Spleen (tissue), 11 donors: ENCODE data around the gene MELTF. TPM values are rescaled to one million over a fixed set of nuclear protein-coding genes. Genes with fewer than 3 reads are reported as not detected.

Experiments
- DNase-seq: peaks from one replicate; pipeline ENCODE4 v3.0.0-alpha.2; 2020
- H3K27ac ChIP-seq, 8 donors: fragments of 200-600 bp; sonication (generic) in 7 of 8; 1 replicate in 4 of 8; 2 replicates in 4 of 8; pipeline versions ENCODE4 v1.5.0 to v1.8.0; 2016 to 2021; ENCODE audit warnings: inconsistent platforms in 4 of 8, mild to moderate bottlenecking in 4 of 8, moderate library complexity in 1 of 8
- H3K27me3 ChIP-seq, 7 donors: fragments of 200-600 bp; sonication (generic) in 6 of 7; replicated peaks in 1 of 7; 1 replicate in 4 of 7; 2 replicates in 3 of 7; pipeline versions ENCODE4 v1.5.0 to v1.8.0; 2016 to 2021; ENCODE audit warnings: inconsistent platforms in 3 of 7, mild to moderate bottlenecking in 1 of 7
- H3K36me3 ChIP-seq, 6 donors: fragments of 200-600 bp; sonication (generic) in 5 of 6; 1 replicate in 4 of 6; 2 replicates in 2 of 6; pipeline versions ENCODE4 v1.5.0 to v1.8.0; 2016 to 2021; ENCODE audit warnings: inconsistent platforms in 2 of 6
- H3K4me1 ChIP-seq, 6 donors: fragments of 200-600 bp; sonication (generic) in 5 of 6; 1 replicate in 3 of 6; 2 replicates in 3 of 6; pipeline versions ENCODE4 v1.5.0 to v1.8.0; 2016 to 2021; ENCODE audit warnings: inconsistent platforms in 3 of 6
- H3K4me3 ChIP-seq, 8 donors: fragments of 200-600 bp; sonication (generic) in 7 of 8; 1 replicate in 4 of 8; 2 replicates in 4 of 8; pipeline versions ENCODE4 v1.5.0 to v1.8.0; 2016 to 2021; ENCODE audit warnings: inconsistent platforms in 4 of 8, mild to moderate bottlenecking in 4 of 8, moderate library complexity in 2 of 8
- H3K9me3 ChIP-seq, 8 donors: fragments of 200-600 bp; sonication (generic) in 7 of 8; 1 replicate in 4 of 8; 2 replicates in 4 of 8; pipeline versions ENCODE4 v1.5.0 to v1.8.0; 2016 to 2021; ENCODE audit warnings: inconsistent platforms in 4 of 8
- POLR2A ChIP-seq, 3 donors: fragments of 450-650 bp; IDR thresholded peaks; one replicate each; pipeline ENCODE4 v1.5.1; 2017; ENCODE audit warnings: antibody characterized with exemption in 3 of 3, mild to moderate bottlenecking in 1 of 3
- POLR2AphosphoS5 ChIP-seq, 3 donors: sonication (generic); formaldehyde crosslinking; IDR thresholded peaks; one replicate each; pipeline ENCODE4 v1.5.1; 2017; ENCODE audit warnings: antibody characterized with exemption in 3 of 3
- WGBS, 5 donors: extraction: QIAGEN DNeasy Blood & Tissue Kit in 3 of 5; methylation state at CpG; one replicate each; pipeline versions ENCODE4 v1.1.5 to v1.1.7; 2013 to 2018; 5-methylcytosine and 5-hydroxymethylcytosine counted together
- intact Hi-C: fragments of 100-400 bp; cut with DNase I; formaldehyde crosslinking; loops from one replicate; pipeline ENCODE4 v1.15.0; 2023; ENCODE audit warnings: low total_unique reads
- polyA plus RNA-seq, 3 donors: library from polyadenylated mRNA; stranded (reverse); fragments of 200-250 nt; gene quantifications; one replicate each; pipeline ENCODE4 v1.2.1, GENCODE V29; 2013
- total RNA-seq, 7 donors: library from RNA; depleted of rRNA in 3 of 7; stranded (reverse); fragments of >200 nt in 3 of 7; fragmentation: NEBNext Ultra II Directional in 4 of 7; extraction: Animal tissue kit (Norgen Biotek cat#: 25700) in 4 of 7; gene quantifications; one replicate each; pipeline versions ENCODE4 v1.1.0 to v1.2.1, GENCODE V29; 2016 to 2021
- TF ChIP-seq, protein P1 (sequence below), 11 experiments: fragments of 200-600 bp in 7 of 11; fragments of 450-650 bp in 4 of 11; sonication (generic) in 4 of 11; IDR thresholded peaks in 8 of 11; conservative IDR thresholded peaks in 3 of 11; 1 replicate in 7 of 11; 2 replicates in 4 of 11; pipeline versions ENCODE4 v1.4.0 to v1.8.0; 2016 to 2021; ENCODE audit warnings: antibody characterized with exemption in 11 of 11, inconsistent platforms in 4 of 11, mild to moderate bottlenecking in 1 of 11
- donor health status: healthy with polysubstance abuse.
- donor health status: DM: no; HTN: no; CAD: no; lungs with moderate emphysema.
- donor health status: DM: no; HTN: no; CAD: no.
- donor health status: Bipolar disorder and iron deficiency.
- donor health status: healthy.
- donor health status: DM: no; HTN: no; CAD: no.
- donor health status: DM: yes; HTN: yes; CAD: no.

MELTF gene
- total and polyA plus RNA-seq, 10 donors, result 0.41 to 3.9 (median 1.4) TPM

DNA sequence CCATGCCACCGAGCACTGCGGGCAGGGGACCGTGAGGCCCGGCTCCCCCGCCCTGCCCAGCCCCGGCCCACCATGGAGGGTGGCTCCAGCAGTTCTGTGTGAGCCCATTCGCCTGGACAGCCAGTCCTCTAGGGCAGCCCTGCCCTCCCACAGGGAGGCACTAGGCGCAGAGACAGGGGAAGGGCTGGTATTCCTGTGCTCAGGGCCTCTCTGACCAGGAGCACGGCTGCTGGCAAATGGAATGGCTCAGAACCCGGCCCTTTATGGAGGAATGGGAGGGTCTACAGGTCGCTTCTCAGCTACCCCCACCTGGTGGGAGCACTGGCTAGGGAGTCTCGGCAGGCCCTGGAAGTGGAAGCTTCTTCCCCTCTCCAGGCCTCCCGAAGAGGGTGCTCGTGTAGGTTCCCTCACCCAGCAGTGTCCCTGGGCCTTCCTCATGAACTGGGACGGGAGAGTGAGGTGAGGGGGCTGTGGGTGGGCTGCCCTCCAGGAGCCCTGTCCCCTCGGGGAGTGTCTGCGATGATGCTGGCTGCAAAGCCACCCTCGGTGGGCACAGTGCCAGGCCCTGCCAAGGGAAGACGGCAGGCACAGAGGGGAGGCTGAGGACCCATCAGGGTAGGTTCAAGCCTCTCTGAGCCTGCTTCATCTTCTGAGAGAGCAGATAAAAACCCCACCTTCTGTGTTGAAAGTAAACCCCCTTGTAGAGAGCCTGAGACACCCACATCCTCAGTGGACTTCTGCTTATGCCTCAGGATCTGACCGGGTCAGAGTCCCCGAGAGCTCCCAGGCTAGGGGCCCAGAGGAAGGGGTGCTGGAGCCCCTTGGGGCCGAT, 1.5 kb downstream of the MELTF start:
- H3K4me1 ChIP-seq, result peaks cover 12 to 55% (median 29%) of the 10 kb centered on the region in 6 donors
- H3K27ac ChIP-seq, result no peak overlapping the region
- H3K4me3 ChIP-seq, result peak overlapping the region in 3 of 8 donors; percentile 57 to 79 (median 58)
- DNase-seq, result no peak
- TF ChIP-seq POLR2AphosphoS5 (IDR thresholded peaks at IDR 0.05) (no peak), POLR2A (IDR thresholded peaks at IDR 0.05) (no peak)
- TF ChIP-seq, protein P1, sequence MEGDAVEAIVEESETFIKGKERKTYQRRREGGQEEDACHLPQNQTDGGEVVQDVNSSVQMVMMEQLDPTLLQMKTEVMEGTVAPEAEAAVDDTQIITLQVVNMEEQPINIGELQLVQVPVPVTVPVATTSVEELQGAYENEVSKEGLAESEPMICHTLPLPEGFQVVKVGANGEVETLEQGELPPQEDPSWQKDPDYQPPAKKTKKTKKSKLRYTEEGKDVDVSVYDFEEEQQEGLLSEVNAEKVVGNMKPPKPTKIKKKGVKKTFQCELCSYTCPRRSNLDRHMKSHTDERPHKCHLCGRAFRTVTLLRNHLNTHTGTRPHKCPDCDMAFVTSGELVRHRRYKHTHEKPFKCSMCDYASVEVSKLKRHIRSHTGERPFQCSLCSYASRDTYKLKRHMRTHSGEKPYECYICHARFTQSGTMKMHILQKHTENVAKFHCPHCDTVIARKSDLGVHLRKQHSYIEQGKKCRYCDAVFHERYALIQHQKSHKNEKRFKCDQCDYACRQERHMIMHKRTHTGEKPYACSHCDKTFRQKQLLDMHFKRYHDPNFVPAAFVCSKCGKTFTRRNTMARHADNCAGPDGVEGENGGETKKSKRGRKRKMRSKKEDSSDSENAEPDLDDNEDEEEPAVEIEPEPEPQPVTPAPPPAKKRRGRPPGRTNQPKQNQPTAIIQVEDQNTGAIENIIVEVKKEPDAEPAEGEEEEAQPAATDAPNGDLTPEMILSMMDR (IDR thresholded peaks at IDR 0.05 in 8 of 11, conservative IDR thresholded peaks at IDR 0.05 in 3 of 11), result no peak
- intact Hi-C loops, result no loop called here
- WGBS, 5 donors, result 68 to 85% (median 77%) methylated on average over 7 to 22 of the region's 22 CpGs
- no peaks in the 10 kb centered on the region for H3K9me3 ChIP-seq
- H3K36me3 ChIP-seq, result no peaks in the 10 kb centered on the region
- peaks cover 0 to 91% (median 18%) of the 10 kb centered on the region in 7 donors for H3K27me3 ChIP-seq

DNA sequence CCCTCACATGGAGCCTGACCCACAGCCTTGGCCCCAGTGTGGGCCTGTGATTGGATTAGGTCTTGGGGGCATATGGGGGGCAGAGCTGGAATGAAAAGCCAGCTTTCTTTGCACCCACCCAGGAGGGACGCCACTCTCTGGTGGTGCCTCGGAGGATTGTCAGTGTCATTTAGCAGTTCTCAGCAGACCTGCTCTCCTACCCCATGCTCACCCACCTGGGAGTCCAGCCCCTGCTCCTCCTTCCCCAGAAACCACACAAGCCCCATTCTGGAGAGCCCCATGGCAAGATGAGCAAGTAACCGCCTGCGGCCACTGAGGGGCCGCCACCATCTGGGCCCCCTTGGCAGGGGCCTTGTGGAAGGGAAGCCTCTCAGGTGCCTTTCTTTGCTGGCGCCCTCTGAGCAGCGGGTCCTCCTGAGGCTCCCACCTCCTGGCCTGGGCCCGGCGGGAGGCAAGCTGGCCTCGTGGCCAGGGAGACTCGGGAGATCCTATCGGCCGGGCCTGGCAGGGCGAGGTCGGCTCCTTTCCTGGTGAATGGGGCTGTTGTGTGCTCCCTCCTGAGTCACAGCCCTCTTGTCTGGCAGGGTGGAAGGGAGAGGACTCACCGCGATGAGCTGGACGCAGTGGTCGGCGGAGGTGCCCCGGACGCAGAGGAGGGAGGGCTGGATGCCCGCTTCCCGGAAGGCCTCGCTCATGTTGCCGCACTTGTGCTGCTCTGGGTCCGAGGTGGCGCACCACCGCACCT, 2.3 kb downstream of the MELTF start:
- Histone ChIP-seq H3K27ac (no peak overlapping the region), H3K9me3 (no peaks in the 10 kb centered on the region), H3K4me1 (peaks cover 12 to 62% (median 35%) of the 10 kb centered on the region in 6 donors), H3K4me3 (no peak overlapping the region), H3K27me3 (peaks cover 0 to 98% (median 18%) of the 10 kb centered on the region in 7 donors), H3K36me3 (no peaks in the 10 kb centered on the region)
- no peak for DNase-seq
- intact Hi-C loops, result no loop called here
- TF ChIP-seq POLR2A (IDR thresholded peaks at IDR 0.05) (no peak), POLR2AphosphoS5 (IDR thresholded peaks at IDR 0.05) (no peak)
- TF ChIP-seq, protein P1 (IDR thresholded peaks at IDR 0.05 in 8 of 11, conservative IDR thresholded peaks at IDR 0.05 in 3 of 11), result no peak
- 95 to 97% (median 97%) methylated on average over 13 to 29 of the region's 29 CpGs for WGBS, 5 donors

DNA sequence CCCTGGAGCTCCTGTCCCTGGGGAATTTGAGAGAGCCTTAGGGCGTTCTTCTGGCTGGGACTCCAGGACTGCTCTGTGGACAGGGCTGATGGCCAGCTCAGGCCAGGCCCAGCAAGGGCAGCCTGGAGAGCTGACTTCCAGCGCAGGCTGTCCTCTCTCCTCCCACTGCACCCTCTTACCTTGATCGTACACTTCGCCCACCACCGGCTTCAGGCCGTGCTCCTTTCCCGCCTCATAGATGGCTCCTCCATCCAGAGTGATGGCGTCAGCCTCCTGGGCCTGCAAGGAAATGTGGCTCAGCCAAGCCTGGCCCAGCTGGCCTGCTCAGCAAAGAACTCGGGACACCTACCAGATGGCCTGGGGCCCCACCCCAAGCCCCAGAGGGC, 3.1 kb downstream of the MELTF start:
- TF ChIP-seq POLR2AphosphoS5 (IDR thresholded peaks at IDR 0.05), result no peak
- peaks cover 0 to 98% (median 18%) of the 10 kb centered on the region in 7 donors for H3K27me3 ChIP-seq
- H3K9me3 ChIP-seq, result no peaks in the 10 kb centered on the region
- no peaks in the 10 kb centered on the region for H3K36me3 ChIP-seq
- peaks cover 12 to 59% (median 35%) of the 10 kb centered on the region in 6 donors for H3K4me1 ChIP-seq
- no peak for DNase-seq
- H3K27ac ChIP-seq, result no peak overlapping the region
- no peak overlapping the region for H3K4me3 ChIP-seq
- 92 to 94% (median 93%) methylated on average over 9 of the region's 9 CpGs for WGBS, 5 donors
- intact Hi-C loops, result no loop called here

DNA sequence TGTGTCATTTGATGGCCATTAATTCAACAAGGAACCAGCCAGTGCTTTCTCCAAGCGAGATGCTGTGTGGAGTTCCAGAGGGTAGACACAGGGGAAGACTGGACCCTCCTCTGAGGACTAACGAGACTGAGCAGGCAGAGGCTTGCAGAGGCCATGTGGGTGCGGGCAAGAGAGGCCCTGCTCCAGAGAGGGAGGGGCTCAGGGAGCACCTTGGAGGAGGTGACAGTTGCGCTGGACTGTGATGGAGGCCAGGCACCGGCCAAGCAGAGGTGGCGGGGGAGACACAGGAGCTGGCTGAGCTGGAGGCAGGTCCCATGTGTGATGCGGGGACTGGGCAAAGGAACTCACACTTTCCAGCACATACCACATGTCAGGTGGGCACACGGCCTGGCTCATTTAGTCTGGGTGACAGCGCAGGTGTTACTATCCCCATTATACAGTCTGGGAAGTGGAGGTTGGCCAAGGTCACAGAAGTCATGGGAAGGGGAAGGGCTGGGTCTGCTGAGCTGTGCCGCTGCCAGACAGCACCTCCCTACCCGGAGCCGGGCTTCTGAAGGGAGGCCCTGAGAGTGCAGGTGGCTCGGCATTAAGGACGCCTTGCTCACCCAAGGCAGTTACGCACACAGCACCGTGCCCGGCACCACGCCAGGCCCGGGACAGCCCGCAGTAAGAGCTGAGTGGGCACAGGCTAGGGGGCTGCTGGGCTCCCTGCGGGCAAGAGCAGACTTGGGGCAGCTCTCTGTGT, 3.7 kb downstream of the MELTF start:
- Histone ChIP-seq H3K36me3 (no peaks in the 10 kb centered on the region), H3K27me3 (peaks cover 0 to 98% (median 18%) of the 10 kb centered on the region in 7 donors), H3K4me1 (peaks cover 12 to 54% (median 35%) of the 10 kb centered on the region in 6 donors), H3K27ac (no peak overlapping the region), H3K9me3 (no peaks in the 10 kb centered on the region), H3K4me3 (no peak overlapping the region)
- intact Hi-C loops, result no loop called here
- DNase-seq, result peak; percentile 60
- TF ChIP-seq POLR2A (IDR thresholded peaks at IDR 0.05) (no peak), POLR2AphosphoS5 (IDR thresholded peaks at IDR 0.05) (no peak)
- TF ChIP-seq, protein P1 (IDR thresholded peaks at IDR 0.05 in 8 of 11, conservative IDR thresholded peaks at IDR 0.05 in 3 of 11), result no peak
- 88 to 94% (median 93%) methylated on average over 17 to 21 of the region's 21 CpGs for WGBS, 5 donors
